ENCODE results near the gene NMRAL1.
A peak's percentile ranks its signal among the peaks of the same experiment; 100 is the strongest.

The NMRAL1 gene

GRCh38 chr16:4420505-4421105, 53.8 kb downstream of the NMRAL1 start:
- DNase-seq, result no peak

GRCh38 chr16:4419402-4419959, 54.9 kb downstream of the NMRAL1 start:
- no peak for DNase-seq

GRCh38 chr16:4416200-4417032, 58.0 kb downstream of the NMRAL1 start, which contains the start of gene CORO7:
TSS of gene CORO7 (minus strand) at chr16:4416596. CDS start at chr16:4416518, 78 bp downstream.
- peak; percentile 99 for DNase-seq

GRCh38 chr16:4415538-4416199, 58.8 kb downstream of the NMRAL1 start:
- DNase-seq, result peak; percentile 55

GRCh38 chr16:4414187-4414917, 60.1 kb downstream of the NMRAL1 start:
- peak; percentile 71 for DNase-seq

GRCh38 chr16:4412854-4413253, 61.6 kb downstream of the NMRAL1 start:
- DNase-seq, result no peak

GRCh38 chr16:4412159-4412558, 62.3 kb downstream of the NMRAL1 start:
- DNase-seq, result no peak
